ENCODE data around the gene THG1L. TPM values are rescaled to one million over a fixed set of nuclear protein-coding genes. Genes with fewer than 3 reads are reported as not detected.
A peak's percentile ranks its signal among the peaks of the same experiment; 100 is the strongest.

THG1L gene
- total and polyA plus RNA-seq, 2 of the 13 experiments (the other 11 are each of a cell fraction or from before 2014, with no cell fraction given), result 16.6 to 17.2 TPM

DNA sequence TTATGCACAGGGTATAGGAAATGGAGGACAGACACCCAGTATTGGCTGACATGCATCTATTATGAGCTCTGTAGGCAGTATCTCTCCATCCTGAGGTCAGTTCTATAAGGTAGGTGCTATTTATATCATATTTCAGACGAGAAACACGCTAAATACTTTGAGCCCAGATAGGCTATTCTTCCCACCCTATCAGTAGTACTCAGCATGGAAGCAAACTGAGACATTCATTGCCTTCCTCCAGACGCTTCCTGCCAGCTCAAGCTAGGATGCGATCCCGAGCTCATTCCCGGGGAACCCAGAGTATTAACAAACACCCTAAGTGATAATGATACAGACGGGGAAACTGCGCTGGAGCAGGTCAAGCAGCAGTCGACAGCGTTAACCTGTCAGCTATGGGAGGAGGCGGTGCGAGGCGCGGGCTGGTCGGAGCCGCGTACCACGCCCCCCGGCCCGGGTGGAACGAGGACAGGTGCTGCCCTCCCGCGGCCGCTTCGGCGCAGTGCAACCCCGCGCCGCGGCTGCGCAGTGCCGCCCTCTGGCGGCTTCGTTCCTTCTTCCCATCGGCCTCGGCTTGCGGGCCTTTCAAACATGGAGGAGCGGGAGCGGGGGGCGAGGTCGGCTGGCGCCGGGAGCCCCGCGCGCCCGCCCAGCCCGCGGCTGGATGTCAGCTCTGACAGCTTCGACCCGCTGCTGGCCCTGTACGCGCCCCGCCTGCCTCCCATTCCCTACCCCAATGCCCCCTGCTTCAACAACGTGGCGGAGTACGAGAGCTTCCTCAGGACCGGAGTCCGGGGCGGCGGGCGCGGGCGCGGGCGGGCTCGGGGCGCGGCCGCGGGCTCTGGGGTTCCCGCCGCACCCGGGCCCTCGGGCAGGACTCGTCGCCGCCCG lies 12.2 kb downstream of the THG1L start, which contains the start of gene LSM11 (continued):
- TF ChIP-seq, protein P1, sequence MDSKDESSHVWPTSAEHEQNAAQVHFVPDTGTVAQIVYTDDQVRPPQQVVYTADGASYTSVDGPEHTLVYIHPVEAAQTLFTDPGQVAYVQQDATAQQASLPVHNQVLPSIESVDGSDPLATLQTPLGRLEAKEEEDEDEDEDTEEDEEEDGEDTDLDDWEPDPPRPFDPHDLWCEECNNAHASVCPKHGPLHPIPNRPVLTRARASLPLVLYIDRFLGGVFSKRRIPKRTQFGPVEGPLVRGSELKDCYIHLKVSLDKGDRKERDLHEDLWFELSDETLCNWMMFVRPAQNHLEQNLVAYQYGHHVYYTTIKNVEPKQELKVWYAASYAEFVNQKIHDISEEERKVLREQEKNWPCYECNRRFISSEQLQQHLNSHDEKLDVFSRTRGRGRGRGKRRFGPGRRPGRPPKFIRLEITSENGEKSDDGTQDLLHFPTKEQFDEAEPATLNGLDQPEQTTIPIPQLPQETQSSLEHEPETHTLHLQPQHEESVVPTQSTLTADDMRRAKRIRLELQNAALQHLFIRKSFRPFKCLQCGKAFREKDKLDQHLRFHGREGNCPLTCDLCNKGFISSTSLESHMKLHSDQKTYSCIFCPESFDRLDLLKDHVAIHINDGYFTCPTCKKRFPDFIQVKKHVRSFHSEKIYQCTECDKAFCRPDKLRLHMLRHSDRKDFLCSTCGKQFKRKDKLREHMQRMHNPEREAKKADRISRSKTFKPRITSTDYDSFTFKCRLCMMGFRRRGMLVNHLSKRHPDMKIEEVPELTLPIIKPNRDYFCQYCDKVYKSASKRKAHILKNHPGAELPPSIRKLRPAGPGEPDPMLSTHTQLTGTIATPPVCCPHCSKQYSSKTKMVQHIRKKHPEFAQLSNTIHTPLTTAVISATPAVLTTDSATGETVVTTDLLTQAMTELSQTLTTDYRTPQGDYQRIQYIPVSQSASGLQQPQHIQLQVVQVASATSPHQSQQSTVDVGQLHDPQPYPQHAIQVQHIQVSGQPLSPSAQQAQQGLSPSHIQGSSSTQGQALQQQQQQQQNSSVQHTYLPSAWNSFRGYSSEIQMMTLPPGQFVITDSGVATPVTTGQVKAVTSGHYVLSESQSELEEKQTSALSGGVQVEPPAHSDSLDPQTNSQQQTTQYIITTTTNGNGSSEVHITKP (CRISPR knock-in tag; IDR thresholded peaks at IDR 0.05; ENCODE audit: low read depth), result no peak
- TF ChIP-seq, protein P2, sequence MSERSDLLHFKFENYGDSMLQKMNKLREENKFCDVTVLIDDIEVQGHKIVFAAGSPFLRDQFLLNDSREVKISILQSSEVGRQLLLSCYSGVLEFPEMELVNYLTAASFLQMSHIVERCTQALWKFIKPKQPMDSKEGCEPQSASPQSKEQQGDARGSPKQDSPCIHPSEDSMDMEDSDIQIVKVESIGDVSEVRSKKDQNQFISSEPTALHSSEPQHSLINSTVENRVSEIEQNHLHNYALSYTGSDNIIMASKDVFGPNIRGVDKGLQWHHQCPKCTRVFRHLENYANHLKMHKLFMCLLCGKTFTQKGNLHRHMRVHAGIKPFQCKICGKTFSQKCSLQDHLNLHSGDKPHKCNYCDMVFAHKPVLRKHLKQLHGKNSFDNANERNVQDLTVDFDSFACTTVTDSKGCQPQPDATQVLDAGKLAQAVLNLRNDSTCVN (CRISPR knock-in tag; IDR thresholded peaks at IDR 0.05; ENCODE audit: borderline replicate concordance), result 0 out of 2 replicates have a peak, but pooled peaks have one; percentile 44
- TF ChIP-seq, protein P3, sequence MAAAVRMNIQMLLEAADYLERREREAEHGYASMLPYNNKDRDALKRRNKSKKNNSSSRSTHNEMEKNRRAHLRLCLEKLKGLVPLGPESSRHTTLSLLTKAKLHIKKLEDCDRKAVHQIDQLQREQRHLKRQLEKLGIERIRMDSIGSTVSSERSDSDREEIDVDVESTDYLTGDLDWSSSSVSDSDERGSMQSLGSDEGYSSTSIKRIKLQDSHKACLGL (CRISPR knock-in tag; IDR thresholded peaks at IDR 0.05), result peak; percentile 42; the same call in 1 of the 2 replicates
- TF ChIP-seq ZBTB42 (CRISPR knock-in tag; IDR thresholded peaks at IDR 0.05), result 0 out of 2 replicates have a peak, but pooled peaks have one; percentile 40
- TF ChIP-seq BCL6 (CRISPR knock-in tag; IDR thresholded peaks at IDR 0.05), result 0 out of 2 replicates have a peak, but pooled peaks have one; percentile 8
- no peak for TF ChIP-seq ZNF674 (CRISPR knock-in tag; IDR thresholded peaks at IDR 0.05; ENCODE audit: low read depth)
- peak; percentile 60; the same call in 1 of the 2 replicates for TF ChIP-seq ZNF350 (CRISPR knock-in tag; IDR thresholded peaks at IDR 0.05; ENCODE audit: borderline replicate concordance, low read depth)
- TF ChIP-seq SALL1 (CRISPR knock-in tag; IDR thresholded peaks at IDR 0.05), result peak; percentile 77
- TF ChIP-seq ZNF792 (CRISPR knock-in tag; IDR thresholded peaks at IDR 0.05), result peak; percentile 54; the same call in 1 of the 2 replicates
- peak; percentile 64 for TF ChIP-seq CBX1 (IDR thresholded peaks at IDR 0.05; ENCODE audit: low read depth)
- TF ChIP-seq, protein P4, sequence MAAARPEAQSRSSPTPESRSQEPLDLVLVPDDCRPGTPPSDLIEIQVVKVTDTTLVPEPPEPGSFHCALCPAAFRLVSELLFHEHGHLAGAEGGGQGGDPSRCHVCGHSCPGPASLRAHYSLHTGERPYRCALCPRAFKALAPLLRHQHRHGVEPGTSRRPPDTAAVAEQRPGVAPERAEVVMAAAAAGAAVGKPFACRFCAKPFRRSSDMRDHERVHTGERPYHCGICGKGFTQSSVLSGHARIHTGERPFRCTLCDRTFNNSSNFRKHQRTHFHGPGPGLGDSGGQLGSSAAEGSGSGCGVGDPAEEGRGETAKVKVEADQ (CRISPR knock-in tag; IDR thresholded peaks at IDR 0.05; ENCODE audit: borderline replicate concordance), result 0 out of 2 replicates have a peak, but pooled peaks have one; percentile 69
- TF ChIP-seq, protein P5, sequence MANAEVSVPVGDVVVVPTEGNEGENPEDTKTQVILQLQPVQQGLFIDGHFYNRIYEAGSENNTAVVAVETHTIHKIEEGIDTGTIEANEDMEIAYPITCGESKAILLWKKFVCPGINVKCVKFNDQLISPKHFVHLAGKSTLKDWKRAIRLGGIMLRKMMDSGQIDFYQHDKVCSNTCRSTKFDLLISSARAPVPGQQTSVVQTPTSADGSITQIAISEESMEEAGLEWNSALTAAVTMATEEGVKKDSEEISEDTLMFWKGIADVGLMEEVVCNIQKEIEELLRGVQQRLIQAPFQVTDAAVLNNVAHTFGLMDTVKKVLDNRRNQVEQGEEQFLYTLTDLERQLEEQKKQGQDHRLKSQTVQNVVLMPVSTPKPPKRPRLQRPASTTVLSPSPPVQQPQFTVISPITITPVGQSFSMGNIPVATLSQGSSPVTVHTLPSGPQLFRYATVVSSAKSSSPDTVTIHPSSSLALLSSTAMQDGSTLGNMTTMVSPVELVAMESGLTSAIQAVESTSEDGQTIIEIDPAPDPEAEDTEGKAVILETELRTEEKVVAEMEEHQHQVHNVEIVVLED (CRISPR knock-in tag; IDR thresholded peaks at IDR 0.05; ENCODE audit: borderline replicate concordance), result peak; percentile 48; the same call in 1 of the 2 replicates
- TF ChIP-seq, protein P6, sequence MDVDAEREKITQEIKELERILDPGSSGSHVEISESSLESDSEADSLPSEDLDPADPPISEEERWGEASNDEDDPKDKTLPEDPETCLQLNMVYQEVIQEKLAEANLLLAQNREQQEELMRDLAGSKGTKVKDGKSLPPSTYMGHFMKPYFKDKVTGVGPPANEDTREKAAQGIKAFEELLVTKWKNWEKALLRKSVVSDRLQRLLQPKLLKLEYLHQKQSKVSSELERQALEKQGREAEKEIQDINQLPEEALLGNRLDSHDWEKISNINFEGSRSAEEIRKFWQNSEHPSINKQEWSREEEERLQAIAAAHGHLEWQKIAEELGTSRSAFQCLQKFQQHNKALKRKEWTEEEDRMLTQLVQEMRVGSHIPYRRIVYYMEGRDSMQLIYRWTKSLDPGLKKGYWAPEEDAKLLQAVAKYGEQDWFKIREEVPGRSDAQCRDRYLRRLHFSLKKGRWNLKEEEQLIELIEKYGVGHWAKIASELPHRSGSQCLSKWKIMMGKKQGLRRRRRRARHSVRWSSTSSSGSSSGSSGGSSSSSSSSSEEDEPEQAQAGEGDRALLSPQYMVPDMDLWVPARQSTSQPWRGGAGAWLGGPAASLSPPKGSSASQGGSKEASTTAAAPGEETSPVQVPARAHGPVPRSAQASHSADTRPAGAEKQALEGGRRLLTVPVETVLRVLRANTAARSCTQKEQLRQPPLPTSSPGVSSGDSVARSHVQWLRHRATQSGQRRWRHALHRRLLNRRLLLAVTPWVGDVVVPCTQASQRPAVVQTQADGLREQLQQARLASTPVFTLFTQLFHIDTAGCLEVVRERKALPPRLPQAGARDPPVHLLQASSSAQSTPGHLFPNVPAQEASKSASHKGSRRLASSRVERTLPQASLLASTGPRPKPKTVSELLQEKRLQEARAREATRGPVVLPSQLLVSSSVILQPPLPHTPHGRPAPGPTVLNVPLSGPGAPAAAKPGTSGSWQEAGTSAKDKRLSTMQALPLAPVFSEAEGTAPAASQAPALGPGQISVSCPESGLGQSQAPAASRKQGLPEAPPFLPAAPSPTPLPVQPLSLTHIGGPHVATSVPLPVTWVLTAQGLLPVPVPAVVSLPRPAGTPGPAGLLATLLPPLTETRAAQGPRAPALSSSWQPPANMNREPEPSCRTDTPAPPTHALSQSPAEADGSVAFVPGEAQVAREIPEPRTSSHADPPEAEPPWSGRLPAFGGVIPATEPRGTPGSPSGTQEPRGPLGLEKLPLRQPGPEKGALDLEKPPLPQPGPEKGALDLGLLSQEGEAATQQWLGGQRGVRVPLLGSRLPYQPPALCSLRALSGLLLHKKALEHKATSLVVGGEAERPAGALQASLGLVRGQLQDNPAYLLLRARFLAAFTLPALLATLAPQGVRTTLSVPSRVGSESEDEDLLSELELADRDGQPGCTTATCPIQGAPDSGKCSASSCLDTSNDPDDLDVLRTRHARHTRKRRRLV (CRISPR knock-in tag; IDR thresholded peaks at IDR 0.05), result no peak
- no peak for TF ChIP-seq ZNF724P (CRISPR knock-in tag; IDR thresholded peaks at IDR 0.05; ENCODE audit: borderline replicate concordance)

Measured in HepG2 (cell line).